ENCODE measurements around the gene OR6P1.

The OR6P1 gene

DNA sequence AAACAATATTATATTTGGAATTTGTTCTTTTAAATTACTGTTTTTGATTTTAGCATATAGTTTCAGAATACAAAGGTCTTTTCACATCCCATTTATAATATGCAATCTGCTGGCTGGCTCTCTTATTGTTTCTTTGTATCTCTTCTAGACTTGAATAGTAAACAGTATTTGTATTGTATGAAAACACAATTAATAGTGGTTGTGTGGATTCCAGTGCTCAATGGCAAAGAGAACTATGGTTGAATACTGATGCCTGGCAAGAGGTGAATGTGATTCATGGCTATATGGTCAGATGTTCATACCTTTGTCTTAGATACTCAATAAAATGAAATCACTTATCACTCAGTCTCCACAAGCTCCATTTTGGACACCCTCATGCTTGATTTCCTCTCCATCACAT, 53.4 kb downstream of the OR6P1 start:
- Histone ChIP-seq H3K9ac (ENCODE audit: low read depth, low read length) (no peak overlapping the region), H3K4me1 (ENCODE audit: control insufficient read depth, insufficient read depth, low read length) (peaks cover 15% of the 10 kb centered on the region; the same call in 1 of the 2 replicates), H3K27ac (ENCODE audit: low read depth, low read length) (no peak overlapping the region), H3K36me3 (ENCODE audit: control insufficient read depth, insufficient read depth, low read length) (no peaks in the 10 kb centered on the region), H3K9me3 (ENCODE audit: control insufficient read depth, insufficient read depth, low read length) (no peaks in the 10 kb centered on the region), H3K27me3 (ENCODE audit: control insufficient read depth, insufficient read depth, low read length) (no peaks in the 10 kb centered on the region), H3K4me3 (ENCODE audit: low read depth, low read length) (no peak overlapping the region)
